NCI-H2227 (cell line): ENCODE results near the gene ITGBL1.

Source experiments
- DNase-seq: peaks from one replicate; lab custom pipeline; 2025; ENCODE audit not compliant: unreplicated experiment; lab: John Stamatoyannopoulos, UW

ITGBL1 gene

GRCh38 chr13:101452519-101453485 lies at the start of gene ITGBL1:
TSS of gene ITGBL1 (plus strand) at chr13:101452675. CDS start at chr13:101452834, 159 bp downstream.
- DNase-seq, result no peak

GRCh38 chr13:101406791-101407190 lies 45.7 kb upstream of the ITGBL1 start:
- DNase-seq, result no peak

GRCh38 chr13:101408154-101408553 lies 44.3 kb upstream of the ITGBL1 start:
- DNase-seq, result no peak

- no peak for DNase-seq
Measured at GRCh38 chr13:101408992-101409656, 43.4 kb upstream of the ITGBL1 start.

- no peak for DNase-seq
Measured at GRCh38 chr13:101412076-101412475, 40.4 kb upstream of the ITGBL1 start.

- peak; percentile 20 for DNase-seq
Measured at GRCh38 chr13:101415358-101416174, 36.9 kb upstream of the ITGBL1 start.

GRCh38 chr13:101416181-101417042 lies 36.1 kb upstream of the ITGBL1 start, which contains the start of gene NALCN:
TSS of gene NALCN (minus strand) at chr13:101416508. CDS start at chr13:101399126, 17,382 bp downstream.
- peak; percentile 57 for DNase-seq

- peak; percentile 9 for DNase-seq
Measured at GRCh38 chr13:101417043-101417406, 35.5 kb upstream of the ITGBL1 start.

- no peak for DNase-seq
Measured at GRCh38 chr13:101417501-101417900, 35.0 kb upstream of the ITGBL1 start.

GRCh38 chr13:101423872-101424271 lies 28.6 kb upstream of the ITGBL1 start:
- no peak for DNase-seq

GRCh38 chr13:101424381-101425155 lies 27.9 kb upstream of the ITGBL1 start:
- DNase-seq, result no peak

GRCh38 chr13:101425156-101425471 lies 27.4 kb upstream of the ITGBL1 start:
- no peak for DNase-seq

- no peak for DNase-seq
Measured at GRCh38 chr13:101425623-101426022, 26.9 kb upstream of the ITGBL1 start.

- no peak for DNase-seq
Measured at GRCh38 chr13:101429733-101430132, 22.7 kb upstream of the ITGBL1 start.

GRCh38 chr13:101433895-101434294 lies 18.6 kb upstream of the ITGBL1 start:
- no peak for DNase-seq

- DNase-seq, result no peak
Measured at GRCh38 chr13:101434486-101434885, 18.0 kb upstream of the ITGBL1 start.

- no peak for DNase-seq
Measured at GRCh38 chr13:101447852-101448251, 4.6 kb upstream of the ITGBL1 start.

GRCh38 chr13:101449790-101450748 lies 2.4 kb upstream of the ITGBL1 start:
- DNase-seq, result no peak

GRCh38 chr13:101450749-101451130 lies 1.7 kb upstream of the ITGBL1 start:
- no peak for DNase-seq
